Measurements from ENCODE around the gene C1GALT1.
A peak's percentile ranks its signal among the peaks of the same experiment; 100 is the strongest.
"Not testable (repeated sequence)": the region's sequence is repeated elsewhere in the genome, so short reads cannot be mapped to it uniquely, and the experiment has no call there.

Gene C1GALT1

DNA sequence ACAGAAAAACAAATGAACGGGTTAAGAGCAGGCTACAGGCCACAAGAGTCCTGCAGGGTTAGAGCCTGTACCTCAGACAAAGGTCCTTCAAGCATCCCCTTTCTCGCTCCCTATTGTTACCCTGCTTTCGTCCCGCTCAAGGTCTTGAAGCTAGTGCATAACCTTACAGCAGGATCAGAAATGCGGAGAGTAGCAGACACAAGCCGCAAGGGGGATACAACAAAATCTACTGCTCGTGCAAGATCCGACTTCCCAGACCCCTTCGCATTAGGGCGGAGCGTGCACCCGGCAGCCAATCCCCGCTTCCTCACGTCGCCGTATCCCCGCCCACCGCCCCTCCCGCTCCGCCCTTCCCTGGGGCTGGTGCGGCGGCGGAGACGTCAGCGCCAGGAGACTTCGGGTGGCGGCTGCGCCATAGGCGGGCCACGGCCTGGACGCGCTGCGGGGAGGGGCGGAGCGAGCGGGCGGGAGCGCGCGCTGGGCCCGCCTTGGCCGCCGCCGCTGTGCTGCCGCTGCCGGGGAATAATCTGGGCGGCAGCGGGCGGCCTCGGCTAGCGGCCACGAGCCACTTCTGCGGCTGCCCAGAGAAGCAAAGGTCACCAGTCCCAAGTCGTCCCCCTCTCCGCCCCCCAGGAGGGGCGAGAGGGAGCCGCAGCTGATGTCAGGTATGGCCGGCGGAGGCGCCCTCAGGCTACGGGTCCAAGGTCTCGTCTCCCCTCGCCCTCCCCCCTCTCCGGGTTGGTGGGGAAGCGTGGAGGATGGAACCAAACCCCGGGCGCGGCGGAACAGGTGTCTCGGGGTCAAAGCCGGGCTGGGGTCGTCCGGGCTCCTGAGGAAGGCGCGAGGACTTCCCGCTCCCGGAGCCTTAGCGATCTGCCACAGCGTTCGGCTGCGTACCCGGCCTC lies at the start of gene C1GALT1:
Gene C1GALT1, plus strand, starts transcription at position 389 of the 905 bp plus-strand sequence. CDS start 51,776 bp downstream, outside the sequence.
- DNase-seq = peak; percentile 98

DNA sequence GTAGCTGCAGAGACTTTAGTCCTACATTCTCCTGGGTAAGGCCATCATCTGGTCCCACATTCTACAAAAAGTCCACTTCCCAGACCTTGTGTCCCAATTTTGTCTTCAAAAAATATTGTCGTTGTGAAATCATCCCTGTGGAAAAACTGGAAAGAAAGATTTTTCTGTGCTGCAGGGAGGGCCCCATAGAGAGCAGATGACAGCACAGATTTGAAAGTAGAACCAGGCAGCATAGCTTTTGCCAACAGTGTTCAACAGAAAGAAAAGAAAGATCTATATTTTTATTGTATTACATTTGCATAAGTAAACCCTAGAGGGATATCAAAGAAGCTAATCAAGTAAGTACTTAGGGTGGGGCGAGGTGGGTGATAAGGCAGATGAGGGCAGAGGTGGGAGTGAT lies 48.3 kb upstream of the C1GALT1 start:
- DNase-seq = no peak

DNA sequence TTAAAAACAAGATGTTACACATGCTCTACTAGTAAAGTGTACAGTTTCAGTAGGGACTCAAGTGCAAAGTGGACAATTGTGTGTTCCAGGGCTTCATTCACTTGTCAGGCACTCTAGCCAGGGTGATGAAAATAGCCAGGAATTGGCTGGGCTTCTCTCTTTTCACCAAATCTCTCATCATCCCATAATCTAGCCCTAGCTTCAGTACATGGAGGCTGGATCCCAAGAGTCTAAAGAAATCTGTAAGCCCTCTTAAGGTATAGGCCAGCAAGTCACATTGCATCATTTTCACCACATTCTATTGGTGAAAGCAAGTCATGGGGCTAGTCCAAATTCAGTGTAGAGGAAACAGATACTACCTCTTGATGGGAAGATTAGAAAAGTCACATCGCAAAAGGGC lies 47.3 kb upstream of the C1GALT1 start:
- no peak for DNase-seq

DNA sequence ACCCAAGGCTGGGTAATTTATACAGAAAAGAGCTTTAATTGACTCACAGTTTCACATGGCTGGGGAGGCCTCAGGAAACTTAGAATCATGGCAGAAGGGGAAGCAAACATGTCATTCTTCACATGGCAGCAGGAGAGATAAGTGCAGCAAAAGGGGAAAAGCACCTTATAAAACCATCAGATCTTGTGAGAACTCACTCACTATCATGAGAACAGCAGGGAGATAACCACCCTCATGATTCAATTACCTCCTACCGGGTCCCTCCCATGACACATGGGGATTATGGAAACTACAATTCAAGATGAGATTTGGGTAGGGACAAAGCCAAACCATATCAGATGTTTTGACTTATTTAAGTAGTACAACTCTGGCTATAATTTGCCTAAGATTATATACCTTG lies 46.4 kb upstream of the C1GALT1 start:
- not testable (repeated sequence) for DNase-seq

DNA sequence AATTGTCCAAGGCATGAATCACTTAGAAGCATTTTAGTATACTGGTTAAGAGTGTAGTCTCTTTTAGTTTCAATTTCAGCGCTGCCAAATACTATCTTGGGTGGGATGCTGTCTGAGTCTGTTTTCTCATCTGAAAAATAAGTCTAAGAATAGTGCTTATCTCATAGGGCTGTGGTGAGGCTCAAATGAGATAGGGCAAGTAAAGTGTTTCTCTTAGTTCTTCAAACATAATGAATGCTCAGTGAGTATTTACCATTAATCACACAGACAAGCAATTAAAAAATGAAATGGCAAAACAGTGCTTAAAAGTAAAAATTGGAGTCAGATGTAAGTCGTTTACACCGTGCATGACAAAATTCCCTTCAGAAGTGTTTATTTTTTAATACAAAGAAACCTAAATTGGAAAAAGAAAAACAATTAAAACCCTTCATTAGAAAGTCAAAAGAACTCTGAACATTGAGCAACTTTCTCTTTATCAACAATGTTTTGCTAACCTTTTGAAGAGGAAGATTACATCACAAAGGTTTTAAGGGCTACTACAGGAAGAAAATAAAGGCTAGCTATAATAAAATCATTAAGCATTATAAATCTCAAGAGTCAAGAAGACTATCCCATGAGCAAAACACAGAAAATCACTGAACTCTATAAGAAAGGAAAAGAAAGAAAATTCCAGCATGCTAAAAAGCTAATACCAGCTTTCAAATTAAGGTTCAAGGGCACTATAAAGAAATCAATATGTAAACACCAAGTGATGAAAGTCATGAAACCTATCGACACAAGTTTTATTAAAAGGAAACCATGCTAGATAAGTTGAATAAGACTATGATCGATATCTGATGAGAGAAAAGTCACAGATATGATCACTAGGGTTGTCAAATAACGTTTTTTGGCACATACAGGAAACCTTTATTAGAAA lies 45.6 kb upstream of the C1GALT1 start:
- no peak for DNase-seq

DNA sequence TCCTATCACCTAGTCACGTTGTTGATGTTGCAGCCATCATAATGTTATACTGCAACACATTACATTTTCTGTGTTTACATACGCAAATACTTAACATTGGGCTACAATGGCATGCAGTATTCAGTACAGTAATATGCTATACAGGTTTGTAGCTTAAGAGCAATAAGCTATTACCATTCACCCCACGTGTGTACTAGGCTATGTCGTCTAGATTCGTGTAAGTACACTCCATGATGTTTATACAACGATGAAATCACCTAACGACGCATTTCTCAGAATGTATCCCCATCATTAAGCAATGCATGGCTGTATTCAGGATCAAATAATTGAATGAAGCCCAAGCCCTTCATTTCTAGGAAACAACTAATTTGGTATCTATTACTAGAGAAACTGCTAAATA lies 43.4 kb upstream of the C1GALT1 start:
- DNase-seq = no peak

DNA sequence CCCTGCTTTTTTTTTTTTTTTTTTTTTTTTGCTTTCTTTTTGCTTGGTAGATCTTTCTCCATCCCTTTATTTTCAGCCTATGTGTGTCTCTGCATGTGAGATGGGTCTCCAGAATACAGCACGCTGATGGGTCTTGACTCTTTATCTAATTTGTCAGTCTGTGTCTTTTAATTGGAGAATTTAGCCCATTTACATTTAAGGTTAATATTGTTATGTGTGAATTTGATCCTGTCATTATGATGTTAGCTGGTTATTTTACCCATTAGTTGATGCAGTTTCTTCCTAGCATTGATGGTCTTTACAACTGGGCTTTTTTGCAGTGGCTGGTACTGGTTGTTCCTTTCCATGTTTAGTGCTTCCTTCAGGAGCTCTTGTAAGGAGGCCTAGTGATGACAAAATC lies 38.9 kb upstream of the C1GALT1 start:
- not testable (repeated sequence) for DNase-seq

DNA sequence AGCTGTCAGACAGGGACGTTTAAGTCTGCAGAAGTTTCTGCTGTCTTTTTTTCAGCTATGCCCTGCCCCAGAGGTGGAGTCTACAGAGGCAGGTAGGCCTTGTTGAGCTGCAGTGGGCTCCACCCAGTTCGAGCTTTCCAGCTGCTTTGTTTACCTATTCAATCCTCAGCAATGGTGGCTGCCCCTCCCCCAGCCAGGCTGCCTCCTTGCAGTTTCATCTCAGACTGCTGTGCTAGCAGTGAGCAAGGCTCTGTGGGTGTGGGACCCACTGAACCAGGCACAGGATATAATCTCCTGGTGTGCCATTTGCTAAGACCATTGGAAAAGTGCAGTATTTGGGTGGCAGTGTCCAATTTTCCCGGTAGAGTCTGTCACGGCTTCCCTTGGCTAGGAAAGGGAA lies 37.2 kb upstream of the C1GALT1 start:
- DNase-seq = not testable (repeated sequence)

DNA sequence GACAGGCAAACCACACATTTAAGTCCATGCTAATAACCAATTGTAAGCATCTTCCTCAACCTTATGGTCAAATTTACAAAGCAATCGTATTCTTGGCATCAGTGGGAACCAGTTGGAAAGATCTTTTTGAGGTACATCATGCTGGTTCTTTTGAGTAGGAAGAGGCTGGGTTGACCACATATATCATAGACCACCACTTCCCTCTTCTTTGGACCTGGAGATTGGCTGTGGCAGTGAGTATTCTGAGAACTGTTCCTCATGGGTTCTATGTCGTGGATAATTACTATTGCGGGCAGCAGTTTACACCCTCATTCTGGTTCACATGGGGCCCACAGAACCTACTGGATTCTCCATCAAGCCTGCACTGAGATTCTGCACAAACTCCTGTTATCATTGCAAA lies 35.5 kb upstream of the C1GALT1 start:
- no peak for DNase-seq

DNA sequence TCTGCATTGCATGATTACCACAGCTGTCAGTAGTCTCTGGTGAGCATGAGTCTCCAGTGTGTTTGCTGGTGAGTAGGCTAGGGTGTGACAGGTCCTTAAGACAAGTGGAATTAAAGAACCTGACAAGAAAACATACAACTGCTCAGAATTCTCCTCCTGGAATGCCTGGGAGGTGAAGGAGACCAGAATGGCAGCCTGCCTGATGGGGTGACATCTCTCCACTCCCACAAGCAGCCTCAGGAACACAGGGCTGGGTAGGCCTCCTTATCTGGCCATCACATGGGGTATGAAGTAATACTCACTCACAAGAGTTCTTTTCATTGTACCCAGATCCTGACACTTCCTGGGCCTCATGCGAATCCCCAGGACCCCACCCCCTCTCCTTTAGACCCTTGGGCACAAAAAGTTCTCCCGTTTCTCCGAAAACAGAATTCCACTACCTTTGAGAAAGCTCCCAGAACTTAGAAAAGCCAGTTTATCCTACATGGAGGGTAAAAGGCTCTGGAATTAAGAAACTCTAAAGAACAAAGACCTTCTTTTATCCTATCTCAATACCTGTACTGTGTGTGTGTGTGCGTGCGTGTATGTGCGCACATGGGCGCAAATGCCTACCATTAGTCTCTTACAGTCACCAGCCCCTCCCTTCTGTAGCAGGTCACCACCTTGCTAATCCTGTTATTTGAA lies 33.4 kb upstream of the C1GALT1 start:
- no peak for DNase-seq

DNA sequence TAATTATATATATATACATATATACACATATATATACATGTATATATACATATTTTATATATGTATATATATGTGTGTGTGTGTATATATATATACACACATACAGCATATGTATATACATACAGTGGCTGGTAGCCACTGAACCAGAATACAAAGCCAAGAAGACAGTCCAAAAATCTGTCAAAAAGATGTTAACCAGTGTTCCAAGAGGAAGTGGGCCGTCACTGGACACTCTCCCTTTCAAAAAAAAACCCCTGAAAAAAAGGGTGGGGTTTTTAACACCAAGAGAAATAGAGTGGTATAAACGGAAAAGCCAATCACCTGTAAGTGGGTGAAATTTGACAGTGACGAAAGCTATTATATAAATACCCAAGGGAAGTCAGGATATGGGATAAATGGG lies 31.1 kb upstream of the C1GALT1 start:
- DNase-seq = no peak

DNA sequence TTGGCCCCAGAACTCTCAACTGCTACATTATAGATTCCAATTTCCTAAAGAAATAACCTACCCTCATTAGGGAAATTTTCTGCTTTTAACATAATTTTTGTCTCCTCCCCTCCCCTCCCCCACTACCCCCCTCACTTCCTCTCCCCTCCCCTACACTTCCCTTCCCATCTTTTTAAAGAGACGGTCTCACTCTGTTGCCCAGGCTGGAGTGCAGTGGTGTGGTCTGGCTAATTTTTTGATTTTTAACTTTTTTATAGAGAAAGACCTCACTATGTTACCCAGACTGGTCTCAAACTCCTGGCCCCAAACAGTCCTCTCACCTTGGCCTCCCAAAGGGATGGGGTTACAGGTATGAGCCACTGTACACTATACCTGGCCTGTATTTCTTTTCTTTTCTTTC lies 30.5 kb upstream of the C1GALT1 start:
- no peak for DNase-seq

DNA sequence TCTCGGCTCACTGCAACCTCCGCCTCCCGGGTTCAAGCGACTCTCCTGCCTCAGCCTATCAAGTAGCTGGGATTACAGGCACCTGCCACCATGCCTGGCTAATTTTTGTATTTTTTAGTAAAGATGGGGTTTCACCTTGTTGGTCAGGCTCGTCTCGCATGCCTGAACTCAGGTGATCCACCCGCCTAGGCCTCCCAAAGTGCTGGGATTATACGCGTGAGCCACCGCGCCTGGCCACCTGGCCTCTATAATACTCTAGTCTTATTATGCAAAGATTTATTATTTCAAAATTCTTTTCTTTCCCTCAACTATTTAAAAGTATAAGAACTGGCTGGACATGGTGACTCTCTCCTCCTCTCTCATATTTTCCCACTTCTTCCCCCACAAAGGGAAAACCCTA lies 30.0 kb upstream of the C1GALT1 start:
- no peak for DNase-seq

DNA sequence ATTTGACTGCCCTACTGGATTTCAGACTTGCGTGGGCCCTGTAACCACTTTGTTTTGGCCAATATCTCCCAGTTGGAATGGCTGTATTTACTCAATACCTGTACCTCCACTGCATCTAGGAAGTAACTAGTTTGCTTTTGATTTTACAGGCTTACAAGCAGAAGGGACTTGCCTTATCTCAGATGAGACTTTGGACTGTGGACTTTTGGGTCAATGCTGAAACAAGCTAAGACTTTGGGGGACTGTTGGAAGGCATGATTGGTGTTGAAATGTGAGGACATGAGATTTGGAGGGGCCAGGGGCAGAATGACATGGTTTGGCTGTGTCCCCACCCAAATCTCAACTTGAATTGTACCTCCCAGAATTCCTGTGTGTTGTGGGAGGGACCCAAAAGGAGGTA lies 28.0 kb upstream of the C1GALT1 start:
- DNase-seq = not testable (repeated sequence)

DNA sequence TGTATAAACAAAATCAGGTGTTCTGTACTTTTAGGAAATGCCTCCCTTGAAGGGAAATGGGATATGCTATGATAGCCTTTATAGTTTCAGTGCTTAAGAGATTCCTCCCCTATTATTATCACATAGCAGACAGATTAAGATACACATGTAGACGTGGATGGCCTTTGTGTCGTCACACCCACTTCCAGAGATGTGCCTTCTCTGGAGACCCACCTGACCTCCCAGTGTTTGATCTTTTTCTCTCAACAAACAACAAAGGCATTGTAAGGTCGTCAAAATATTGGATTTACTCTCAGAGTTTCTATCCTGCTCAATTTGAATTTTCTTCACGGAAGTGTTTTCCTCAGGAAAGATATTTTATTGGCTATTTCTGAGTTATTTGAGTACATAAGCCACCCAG lies 25.7 kb upstream of the C1GALT1 start:
- DNase-seq = no peak

DNA sequence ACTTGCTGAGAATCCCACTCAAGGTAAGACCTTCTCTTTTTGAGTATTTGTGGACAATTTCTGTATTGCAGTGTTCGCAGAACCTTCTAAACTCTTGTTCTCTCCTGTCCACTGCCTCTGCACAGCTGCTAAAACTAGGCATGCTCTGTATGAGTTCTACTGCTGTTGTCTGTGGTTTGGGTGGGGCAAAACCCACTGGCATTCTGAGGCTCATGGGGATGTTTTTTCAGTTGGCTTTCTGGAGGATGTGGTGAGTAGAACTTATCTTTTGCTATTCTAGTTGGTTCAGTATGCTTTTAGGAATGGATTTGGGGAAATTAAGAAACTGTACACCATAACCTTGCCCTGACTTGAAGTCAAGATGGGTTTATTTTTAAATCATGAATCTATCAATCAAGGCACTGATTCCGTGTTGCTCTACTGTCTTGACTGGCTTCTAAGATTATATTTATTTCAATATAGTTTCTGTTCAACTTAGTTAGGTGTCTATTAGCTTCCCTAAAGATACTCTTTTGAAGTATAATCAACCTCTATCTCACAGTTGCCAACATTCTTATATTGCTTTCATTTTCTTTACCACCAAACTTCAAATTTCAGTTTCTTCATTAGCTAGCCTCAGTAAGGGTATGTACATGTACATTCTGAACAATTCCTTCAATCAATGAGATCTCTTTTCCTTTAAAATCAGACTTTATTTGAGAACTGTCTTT lies 25.0 kb upstream of the C1GALT1 start:
- DNase-seq = peak; percentile 11 to 28

DNA sequence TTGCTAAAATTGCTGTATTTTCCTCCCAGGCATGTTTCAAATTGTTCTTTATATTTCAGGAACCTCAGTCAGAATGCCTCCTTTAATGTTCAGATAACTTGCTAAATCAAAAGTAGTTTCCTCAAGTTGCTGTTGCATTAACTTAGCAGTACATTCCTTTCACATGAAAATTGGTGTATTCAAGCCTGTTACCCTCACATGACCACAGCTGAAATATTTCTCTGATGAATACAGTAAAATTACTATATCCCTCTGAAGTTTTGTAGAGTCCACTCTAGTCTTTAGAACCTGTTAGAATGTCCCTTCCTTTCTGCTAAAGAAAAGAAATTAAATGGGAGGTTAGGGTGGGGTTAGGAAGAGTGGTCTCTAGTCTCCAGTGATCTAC lies 24.5 kb upstream of the C1GALT1 start:
- no peak for DNase-seq

DNA sequence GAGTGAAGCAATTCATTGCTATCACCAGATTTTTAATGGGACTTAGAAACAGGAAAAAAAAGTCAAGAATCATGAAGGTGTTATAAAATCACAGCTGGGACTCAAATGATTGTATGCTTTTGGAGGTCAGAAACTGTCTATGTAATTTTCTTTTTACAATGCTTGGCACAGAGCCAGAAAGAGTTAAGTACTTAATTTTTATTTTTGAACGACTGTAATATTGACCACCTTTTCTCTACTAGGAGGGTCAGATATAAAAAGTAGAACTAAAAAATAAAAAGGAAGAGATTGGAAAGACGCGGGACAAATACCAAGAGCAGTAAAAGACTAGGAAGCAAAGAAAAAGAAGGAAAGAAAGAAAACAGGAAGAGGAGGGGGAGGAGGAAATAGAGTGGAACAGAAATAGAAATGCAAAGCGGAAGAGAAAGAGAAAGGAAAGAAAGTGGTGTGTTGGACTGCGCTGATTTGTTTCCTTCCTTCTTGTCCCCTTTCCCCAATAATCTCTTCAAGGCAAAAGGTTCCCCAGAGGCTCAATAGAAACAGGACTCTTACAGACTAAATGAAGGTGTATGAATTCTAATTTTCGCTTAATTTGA lies 23.2 kb upstream of the C1GALT1 start:
- DNase-seq = no peak

DNA sequence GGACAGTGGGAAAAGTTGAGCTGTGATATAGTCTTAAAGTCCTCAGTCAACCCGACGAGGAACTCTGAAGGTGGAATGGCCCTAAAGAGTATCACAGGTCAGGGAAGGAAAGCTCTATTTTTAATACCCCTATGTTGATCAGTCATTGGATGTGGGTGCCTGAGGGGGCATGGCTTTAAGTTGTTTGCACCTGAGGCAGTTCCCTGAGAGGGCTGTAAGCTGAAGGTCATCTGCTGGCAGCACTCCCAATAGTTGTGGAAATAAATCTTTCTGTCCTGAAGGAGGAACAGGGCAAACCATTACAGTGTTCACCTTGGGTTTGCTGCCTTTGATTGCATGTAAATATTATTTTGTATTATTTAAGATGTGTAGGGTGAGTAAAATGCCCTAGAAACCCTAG lies 17.8 kb upstream of the C1GALT1 start:
- DNase-seq = no peak

DNA sequence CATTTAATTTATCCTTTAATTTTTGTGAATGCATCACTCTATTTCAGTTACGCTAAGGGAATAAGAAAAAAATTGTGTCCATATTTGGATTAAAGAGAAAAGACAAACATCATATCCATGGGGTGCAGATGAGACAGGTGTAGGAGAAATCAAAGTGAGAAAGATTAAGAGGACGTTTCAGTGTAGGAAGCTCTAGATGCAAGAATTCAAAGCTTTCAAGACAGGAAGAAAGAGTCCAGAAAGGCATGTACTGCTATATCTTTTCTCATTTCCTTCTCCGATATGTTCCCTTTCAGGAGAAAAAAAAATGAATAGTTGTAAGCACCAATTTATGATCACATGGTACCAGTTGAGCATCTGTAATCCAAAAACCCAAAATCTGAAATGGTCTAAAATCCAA lies 17.0 kb upstream of the C1GALT1 start:
- DNase-seq = no peak

DNA sequence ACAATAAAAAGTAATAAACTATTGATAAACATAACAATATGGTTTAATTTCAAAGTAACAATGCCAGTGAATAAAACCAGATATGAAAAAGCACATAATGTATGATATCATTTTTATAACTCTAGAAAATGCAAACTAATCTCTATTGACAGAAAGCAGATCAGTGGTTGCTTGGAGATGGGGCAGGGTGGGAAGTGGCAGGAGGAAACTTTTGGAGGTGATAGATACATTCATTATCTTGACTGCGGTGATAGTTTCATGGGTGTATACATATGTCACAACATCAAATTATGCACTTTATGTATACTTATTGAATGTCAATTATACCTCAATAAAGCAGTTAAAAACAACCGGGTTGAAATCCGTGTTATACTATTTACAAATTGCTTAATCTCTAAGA lies 16.0 kb upstream of the C1GALT1 start:
- no peak for DNase-seq

DNA sequence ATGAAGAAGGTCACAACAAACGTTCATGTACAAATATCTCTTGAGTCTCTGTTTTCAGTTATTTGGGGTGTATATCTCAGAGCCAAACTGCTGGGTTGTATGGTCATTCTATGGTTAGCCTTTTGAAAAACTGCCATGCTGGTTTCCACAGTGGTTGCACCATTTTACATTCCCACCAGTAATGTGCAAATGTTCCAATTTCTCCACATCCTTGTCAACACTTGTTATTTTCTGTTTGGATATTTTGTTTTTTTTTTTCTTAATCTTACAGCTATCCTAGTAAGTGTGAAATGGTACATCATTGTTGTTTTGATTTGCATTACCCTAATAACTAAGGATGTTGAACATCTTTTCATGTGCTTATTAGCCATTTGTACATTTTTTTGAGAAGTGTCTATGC lies 13.0 kb upstream of the C1GALT1 start:
- no peak for DNase-seq

All from activated CD4-positive, alpha-beta T cell treated with anti-CD3 and anti-CD28 coated beads, Interleukin-2, amount 50 U/mL, for 4 hours (primary cell).